ENCODE results near the gene SUPT6H.

DNA sequence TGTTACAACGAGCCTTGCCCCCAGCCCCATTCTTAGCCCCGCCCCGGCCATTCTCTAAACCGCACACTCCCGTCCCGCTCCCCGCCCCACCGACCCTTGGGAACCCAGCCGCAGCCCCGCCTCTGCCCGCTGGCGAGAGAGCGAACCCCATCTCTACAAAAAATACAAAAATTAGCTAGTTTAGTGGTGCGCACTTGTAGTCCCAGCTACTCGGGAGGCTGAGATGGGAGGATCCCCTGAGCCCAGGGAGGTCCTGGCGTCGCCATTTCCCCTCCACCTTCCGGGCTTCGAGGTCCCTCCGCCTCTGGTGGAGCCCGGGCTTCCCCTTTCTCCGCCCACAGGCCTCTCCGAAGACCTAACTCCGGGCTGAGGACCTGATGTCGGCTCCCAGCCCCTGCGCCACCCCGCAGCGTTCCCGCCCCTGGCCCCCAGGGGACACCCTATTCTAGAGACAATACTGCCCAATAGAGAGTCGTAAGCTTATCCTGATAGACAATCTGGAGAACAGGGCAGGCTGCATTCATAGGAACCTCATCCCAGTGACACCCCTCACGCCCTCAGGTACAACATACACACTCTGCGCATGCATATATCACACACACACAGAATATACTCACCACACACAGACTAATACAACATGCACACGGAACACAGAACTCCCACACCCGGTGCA is 50.2 kb downstream of the SUPT6H start:
- TF ChIP-seq, protein P1, sequence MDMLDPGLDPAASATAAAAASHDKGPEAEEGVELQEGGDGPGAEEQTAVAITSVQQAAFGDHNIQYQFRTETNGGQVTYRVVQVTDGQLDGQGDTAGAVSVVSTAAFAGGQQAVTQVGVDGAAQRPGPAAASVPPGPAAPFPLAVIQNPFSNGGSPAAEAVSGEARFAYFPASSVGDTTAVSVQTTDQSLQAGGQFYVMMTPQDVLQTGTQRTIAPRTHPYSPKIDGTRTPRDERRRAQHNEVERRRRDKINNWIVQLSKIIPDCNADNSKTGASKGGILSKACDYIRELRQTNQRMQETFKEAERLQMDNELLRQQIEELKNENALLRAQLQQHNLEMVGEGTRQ (CRISPR knock-in tag; IDR thresholded peaks at IDR 0.05), result no peak
- TF ChIP-seq, protein P2, sequence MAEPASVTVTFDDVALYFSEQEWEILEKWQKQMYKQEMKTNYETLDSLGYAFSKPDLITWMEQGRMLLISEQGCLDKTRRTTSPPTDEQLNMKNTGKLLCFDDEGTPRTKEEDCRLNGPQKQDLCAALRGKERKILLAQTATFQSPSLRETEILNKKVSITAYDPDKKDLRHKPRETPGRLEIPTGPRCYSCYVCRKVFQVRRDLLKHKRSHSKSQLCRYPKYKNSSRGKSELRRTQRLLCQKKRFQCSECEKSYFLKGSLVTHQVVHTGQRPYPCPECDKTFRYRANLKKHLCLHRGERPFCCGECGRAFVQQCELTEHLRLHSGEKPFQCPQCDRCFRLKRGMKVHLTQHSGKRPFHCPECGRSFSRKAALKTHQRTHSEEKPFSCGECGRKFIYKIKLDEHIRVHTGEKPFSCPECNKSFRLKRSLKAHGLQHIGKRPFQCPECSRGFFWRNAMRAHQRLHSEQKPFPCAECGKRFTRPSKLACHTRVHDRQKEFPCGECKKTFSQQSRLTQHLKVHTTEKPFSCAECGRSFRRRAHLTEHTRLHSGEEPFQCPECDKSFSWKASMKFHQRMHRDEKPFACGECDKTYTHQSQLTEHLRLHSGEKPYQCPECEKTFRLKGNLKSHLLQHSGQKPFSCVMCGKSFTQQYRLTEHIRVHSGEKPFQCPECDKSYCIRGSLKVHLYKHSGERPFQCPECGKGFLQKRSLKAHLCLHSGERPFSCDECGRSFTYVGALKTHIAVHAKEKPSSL (CRISPR knock-in tag; conservative IDR thresholded peaks at IDR 0.05), result no peak
- TF ChIP-seq, protein P3, sequence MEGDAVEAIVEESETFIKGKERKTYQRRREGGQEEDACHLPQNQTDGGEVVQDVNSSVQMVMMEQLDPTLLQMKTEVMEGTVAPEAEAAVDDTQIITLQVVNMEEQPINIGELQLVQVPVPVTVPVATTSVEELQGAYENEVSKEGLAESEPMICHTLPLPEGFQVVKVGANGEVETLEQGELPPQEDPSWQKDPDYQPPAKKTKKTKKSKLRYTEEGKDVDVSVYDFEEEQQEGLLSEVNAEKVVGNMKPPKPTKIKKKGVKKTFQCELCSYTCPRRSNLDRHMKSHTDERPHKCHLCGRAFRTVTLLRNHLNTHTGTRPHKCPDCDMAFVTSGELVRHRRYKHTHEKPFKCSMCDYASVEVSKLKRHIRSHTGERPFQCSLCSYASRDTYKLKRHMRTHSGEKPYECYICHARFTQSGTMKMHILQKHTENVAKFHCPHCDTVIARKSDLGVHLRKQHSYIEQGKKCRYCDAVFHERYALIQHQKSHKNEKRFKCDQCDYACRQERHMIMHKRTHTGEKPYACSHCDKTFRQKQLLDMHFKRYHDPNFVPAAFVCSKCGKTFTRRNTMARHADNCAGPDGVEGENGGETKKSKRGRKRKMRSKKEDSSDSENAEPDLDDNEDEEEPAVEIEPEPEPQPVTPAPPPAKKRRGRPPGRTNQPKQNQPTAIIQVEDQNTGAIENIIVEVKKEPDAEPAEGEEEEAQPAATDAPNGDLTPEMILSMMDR (IDR thresholded peaks at IDR 0.05), result no peak
- TF ChIP-seq, protein P4, sequence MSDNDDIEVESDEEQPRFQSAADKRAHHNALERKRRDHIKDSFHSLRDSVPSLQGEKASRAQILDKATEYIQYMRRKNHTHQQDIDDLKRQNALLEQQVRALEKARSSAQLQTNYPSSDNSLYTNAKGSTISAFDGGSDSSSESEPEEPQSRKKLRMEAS (CRISPR knock-in tag; IDR thresholded peaks at IDR 0.05), result no peak
- no peak for TF ChIP-seq ZBTB21 (CRISPR knock-in tag; IDR thresholded peaks at IDR 0.05; ENCODE audit: borderline replicate concordance)
- TF ChIP-seq, protein P5, sequence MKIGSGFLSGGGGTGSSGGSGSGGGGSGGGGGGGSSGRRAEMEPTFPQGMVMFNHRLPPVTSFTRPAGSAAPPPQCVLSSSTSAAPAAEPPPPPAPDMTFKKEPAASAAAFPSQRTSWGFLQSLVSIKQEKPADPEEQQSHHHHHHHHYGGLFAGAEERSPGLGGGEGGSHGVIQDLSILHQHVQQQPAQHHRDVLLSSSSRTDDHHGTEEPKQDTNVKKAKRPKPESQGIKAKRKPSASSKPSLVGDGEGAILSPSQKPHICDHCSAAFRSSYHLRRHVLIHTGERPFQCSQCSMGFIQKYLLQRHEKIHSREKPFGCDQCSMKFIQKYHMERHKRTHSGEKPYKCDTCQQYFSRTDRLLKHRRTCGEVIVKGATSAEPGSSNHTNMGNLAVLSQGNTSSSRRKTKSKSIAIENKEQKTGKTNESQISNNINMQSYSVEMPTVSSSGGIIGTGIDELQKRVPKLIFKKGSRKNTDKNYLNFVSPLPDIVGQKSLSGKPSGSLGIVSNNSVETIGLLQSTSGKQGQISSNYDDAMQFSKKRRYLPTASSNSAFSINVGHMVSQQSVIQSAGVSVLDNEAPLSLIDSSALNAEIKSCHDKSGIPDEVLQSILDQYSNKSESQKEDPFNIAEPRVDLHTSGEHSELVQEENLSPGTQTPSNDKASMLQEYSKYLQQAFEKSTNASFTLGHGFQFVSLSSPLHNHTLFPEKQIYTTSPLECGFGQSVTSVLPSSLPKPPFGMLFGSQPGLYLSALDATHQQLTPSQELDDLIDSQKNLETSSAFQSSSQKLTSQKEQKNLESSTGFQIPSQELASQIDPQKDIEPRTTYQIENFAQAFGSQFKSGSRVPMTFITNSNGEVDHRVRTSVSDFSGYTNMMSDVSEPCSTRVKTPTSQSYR (CRISPR knock-in tag; IDR thresholded peaks at IDR 0.05), result no peak
- TF ChIP-seq, protein P6, sequence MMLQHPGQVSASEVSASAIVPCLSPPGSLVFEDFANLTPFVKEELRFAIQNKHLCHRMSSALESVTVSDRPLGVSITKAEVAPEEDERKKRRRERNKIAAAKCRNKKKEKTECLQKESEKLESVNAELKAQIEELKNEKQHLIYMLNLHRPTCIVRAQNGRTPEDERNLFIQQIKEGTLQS (CRISPR knock-in tag; conservative IDR thresholded peaks at IDR 0.05), result no peak
